Stimulated activated naive CD8-positive, alpha-beta T cell treated with anti-CD3 and anti-CD28 coated beads, Interleukin-15, Interleukin-2, amounts not matched to agents 100 U/mL and 50 U/mL, for 24 hours (primary cell): ENCODE data around the gene CAPZA2.

ENCODE experiments used
- ATAC-seq: fragments of 150-1000 bp; cut with Tn5 transposase; one replicate; pipeline ENCODE4 v1.10.0; 2021
- DNase-seq: peaks from one replicate; pipeline ENCODE4 v3.0.0; 2021

Gene CAPZA2

DNA sequence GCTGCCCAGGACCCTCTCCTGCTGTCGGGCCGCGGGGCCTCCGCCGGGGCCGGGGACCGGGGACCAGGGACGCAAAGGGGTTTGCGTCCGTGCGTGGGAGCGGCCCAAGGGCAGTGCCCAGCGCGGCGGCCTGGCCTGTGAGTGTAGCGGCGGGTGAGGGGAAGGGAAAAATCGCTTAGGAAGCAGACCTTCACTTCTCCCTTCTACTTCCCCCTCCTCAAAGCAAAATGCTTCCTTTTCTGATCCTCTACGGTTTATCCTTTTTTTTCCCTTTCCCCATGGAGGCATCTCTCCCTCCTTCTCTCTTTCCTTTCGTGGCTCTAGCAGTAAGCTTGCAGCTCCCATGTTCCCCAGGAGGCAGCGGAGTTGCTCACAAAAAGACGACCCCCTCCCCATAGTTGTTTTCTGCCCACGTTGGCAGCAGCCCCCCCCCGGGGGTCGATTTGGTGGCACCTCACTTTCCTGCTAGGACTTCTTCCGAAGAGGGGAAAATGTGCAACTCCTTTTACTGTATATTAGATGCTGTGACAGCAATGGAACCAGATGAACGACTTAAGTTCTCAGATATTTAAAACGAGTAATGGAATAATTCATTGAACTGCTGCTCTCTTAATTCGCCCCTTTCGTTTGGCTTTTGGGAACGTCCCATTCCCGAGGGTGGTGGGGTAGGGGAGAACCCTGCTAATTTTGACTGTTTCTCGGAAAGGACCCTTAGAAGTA is 724 bp downstream of the CAPZA2 start:
- ATAC-seq, result no peak
- peak; percentile 14 for DNase-seq

DNA sequence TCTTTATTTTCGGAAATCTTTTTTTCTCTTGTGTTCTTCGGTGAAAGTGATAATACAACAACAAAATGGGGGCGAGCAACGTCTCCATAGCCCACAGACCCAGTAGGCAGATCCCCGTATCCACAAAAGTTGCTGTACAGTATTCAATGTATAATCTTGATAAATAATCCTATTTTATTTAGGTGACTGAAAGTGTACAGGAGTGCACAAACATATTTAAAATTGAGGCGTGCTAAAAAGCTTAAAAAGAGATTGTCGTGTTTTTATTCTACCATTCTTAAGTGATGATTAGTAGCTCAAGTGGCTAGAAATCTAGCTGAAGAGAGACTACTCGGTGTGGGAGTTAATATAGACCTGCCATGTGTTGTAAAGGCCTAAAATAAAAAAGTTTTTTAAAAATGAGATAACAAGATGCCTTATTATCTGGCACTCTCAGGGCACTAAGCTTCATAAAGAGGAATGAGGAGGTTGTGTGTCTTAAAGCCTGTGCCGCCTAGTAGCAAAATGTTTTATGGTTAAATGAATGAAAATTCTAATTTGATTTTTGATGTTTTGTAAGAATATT is 1.6 kb downstream of the CAPZA2 start:
- ATAC-seq (no peak), DNase-seq (no peak)

DNA sequence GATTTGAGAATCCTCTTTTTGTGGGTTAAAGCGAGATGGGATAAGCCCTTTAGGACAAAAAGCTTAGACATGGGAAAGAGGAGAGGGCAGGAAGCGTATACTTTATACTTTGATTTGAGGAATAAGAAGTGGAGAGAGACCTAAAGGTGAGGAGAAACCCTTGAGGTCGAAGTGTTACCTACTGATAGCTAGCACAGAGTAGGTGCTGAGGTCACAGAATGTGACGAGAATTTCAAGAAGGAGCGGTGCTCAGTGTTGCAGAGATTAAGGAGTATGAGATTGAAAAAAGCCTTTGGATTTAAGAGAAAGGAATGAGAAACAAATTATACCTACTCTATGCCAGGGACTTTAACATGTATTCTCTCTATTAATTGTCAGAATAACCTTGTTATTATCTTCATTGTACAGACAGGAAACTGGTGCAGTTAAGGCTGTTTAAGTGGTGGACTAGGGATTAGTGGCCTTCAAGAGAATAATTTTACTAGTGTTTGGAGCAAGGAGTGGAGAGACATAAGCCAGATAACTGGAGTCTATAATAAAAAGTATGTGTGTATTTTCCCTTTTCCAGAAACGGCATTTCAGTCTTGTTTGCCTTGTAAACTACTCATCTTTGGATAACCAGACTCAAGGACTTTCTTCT is 8.8 kb downstream of the CAPZA2 start:
- ATAC-seq, result no peak
- no peak for DNase-seq

DNA sequence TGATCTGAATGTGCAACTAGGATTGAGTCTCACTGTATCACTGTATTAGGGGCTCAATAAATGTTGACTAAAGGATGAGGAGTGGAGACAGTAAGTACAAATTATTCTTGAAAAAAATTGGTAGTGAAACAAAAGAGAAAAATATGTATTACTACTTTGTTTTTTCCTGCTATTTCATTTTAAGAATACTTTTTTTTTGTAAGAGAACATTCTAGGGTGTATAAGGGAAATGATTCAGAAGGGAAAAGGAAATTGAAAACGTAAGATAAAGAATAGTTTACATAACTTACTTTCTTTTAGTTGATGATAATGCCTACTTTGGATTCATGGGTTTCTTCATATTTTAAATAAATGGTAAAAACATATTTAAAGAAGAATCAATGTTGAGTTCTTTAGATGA is 9.6 kb downstream of the CAPZA2 start:
- no peak for DNase-seq
- no peak for ATAC-seq

DNA sequence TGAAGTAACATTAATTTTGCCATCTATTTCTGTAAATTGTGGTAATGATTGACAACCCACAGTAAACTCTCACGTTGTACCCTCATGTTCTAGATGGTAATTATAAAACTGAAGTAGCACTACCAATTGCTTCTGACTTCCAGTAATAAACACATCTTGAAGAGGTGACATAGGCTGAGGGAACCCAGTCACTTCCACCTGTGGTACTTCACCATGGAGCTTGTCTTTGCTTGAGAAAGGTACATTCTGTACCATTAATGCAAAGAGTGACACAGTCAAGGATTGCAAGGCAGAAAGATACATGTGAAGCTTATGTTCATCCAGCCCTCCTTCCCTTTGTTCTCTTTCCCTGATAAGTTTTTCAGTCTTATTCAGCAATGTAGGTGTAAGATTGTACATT is 11.2 kb downstream of the CAPZA2 start:
- DNase-seq (no peak), ATAC-seq (no peak)

DNA sequence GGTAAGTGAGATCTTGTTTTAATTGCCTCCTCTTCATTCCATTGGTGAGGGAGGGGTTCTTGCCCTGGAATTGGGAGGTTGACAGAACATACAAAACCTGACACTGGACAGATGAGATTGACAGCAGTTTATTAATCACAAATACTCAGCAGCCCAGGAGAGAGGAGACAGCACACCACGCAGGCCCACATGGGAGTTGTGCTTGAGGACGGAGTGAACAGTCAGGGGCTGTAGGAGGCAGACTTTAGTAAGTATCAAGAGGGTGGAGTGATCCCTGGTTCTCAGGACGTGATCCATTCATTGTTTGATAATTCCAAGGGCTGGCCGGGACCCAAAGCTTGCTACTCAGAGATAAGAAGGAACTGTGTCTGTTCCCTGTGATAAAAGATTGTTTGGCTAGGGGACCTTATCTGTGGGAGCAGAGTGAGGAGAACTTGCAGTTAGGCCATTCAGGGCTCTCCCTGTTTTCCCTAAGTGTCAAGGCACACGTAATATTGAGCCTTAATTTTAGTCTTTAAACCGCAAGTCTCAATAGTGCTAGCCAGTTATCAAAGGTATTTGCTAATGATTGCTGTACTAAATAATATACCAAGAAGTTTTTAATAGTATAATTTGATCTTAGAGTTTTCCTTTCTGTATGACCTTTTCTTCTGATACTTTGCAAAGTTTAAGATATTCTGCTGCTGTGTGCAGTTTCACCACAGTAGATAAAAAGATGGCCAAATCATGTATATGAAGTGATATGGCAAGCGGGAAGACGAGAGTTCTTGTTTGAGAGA is 14.5 kb downstream of the CAPZA2 start:
- no peak for DNase-seq
- no peak for ATAC-seq

DNA sequence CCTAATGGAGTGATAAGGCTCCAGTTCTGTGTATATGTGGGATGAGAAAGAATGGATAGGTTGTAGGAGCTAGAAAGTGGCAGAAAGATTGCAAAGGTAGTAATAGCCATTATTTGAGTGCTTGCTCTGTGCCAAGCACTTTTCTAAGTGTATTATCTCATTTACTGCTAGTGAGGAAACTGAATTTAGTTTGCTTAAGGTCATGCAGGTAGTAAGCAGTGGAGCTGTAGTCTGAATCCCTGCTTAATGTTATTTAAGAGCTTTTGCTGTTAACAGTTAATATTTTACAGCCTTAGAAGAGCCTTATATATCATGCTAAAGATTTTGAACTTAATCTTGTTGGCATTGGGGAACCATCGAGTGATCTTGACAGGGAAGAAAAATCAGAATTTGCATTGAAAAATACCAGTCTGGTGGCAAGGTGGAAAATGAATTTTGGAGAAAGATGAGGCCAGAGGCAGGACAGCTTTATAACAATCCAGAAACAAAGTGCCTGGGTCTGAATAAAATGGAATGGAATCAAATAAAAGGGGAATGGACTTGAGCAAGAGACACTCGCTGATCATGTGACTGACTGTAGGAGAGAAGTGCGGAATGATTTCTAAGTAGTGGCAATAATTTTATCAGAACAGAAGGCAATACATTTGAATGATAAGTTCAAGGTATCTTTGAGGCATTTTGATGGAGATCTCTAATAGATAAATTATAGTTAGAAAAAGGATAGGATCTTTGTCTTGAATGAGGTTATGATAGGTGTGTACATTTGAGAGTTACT is 15.2 kb downstream of the CAPZA2 start:
- no peak for ATAC-seq
- DNase-seq, result no peak

DNA sequence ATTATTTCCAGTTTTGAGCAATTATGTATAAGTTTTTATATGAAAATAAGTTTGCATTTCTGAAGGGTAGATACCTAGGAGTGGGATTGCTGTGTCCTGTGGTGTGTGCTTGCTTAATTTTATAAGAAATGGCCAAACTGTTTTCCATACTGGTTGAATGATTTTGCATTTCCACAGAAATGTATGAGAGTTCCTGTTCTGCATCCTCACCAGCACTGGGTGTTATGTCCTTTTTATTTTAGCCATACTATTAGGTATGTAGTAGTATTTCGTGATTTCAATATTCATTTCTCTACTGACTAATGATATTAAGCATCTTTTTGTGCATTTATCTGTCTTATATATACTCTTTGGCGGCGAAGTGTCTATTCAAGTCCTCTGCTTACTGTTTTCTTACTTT is 22.3 kb downstream of the CAPZA2 start:
- DNase-seq, result no peak
- ATAC-seq, result no peak

DNA sequence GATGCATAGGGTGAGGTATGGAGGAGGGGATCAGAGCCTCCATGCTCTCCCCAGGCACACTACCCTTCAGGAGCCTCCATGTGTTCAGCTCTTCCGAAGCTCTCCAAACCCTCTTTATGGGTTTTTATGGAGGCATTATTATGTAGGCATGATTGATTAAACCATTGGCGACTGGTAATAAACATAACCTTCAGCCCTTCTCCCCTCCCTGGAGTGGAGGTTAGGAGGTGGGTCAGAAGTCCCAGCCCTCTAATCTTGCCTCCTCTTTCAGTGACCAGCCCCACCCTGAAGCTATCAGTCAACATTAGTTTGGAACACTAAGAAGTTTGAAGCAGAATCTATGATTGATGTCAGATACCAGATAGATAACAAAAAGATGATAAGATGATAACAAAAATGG is 23.3 kb downstream of the CAPZA2 start:
- DNase-seq, result no peak

DNA sequence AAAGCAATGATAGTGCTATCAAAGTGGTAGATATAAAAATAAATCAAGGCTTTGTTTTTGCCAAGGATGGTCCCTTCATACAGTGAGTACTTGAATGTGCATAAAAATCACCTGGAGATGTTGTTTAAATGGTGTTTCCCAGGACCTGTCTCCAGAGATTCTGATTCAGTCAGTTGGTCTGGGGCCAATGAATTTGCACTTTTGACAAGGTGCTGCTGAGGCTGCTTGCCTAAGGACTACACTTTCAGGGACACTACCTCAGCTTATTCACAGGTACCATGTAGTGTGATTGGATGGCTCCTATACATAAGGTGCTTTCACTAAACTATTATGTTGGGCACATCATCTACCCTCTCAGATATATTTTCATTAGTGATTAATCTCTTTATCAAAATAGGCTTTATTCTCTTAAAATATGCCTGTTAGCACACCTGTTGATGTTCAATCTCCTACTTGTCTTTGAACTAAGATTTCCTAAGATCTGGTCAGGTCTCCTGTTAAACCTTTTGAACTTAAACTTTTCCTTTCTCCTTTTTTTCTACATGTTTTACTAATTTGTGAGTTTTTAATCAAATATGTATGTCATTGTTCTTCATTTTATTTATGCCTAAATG is 24.3 kb downstream of the CAPZA2 start:
- DNase-seq (no peak), ATAC-seq (no peak)

More for the DNA sequence above, 23.3 kb downstream of the CAPZA2 start:
- ATAC-seq, result no peak

DNA sequence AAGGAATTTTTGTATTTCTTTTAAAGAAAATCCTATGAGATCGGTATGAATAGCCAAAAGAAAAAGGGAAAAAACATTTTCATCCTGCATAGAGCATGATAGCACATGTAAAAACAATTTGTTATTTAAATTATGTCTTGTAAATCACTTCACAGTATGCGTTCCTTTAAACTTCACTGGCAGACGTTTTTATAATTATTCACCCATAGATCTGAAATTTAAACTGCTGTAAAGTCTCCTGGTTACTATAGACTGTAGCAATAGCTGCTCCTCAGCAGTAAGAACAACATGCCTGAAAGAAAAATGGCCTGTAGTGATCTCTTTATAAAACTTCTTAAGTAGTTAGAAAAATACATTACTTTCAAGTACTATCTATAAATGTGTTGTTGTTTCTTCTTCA is 26.5 kb downstream of the CAPZA2 start:
- ATAC-seq, result no peak

DNA sequence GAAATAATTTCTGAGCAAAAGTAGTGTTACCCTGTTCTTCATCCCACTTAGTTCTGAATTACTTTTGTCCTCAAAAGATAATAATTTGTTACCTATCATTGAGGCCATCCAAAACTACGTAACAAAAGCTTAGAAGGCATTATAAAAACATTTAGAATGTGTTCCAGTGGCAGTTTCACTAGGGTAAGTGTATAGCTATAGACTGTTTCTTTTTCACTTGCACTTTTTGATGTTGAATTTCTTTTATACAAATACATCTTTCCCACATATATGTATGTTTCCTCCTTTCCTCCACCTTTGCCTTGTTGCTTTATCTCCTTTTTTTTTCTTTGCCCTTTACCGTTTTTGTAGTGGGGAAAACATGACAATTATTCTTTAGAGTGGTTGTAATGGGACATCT is 33.5 kb downstream of the CAPZA2 start:
- ATAC-seq, result no peak
- no peak for DNase-seq

More for the DNA sequence above, 26.5 kb downstream of the CAPZA2 start:
- DNase-seq, result no peak

DNA sequence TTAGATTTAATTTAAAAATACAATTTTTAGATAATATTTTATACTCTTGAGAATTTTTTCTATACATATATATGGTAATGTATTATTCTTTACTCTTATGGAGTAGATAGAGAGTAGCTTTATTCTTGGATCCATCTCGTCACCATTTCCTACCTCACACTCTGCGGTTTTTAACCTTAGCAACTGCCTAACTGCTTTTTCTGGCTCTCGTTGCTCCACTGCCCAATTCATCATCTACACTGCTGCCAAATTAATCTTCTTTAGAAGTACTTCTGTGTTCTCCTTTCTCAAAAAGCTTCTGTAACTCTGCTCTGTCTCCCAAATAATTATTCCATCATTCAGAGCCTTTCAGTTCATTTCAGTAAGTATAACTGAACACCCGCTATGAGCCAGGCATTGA is 35.3 kb downstream of the CAPZA2 start:
- no peak for DNase-seq

DNA sequence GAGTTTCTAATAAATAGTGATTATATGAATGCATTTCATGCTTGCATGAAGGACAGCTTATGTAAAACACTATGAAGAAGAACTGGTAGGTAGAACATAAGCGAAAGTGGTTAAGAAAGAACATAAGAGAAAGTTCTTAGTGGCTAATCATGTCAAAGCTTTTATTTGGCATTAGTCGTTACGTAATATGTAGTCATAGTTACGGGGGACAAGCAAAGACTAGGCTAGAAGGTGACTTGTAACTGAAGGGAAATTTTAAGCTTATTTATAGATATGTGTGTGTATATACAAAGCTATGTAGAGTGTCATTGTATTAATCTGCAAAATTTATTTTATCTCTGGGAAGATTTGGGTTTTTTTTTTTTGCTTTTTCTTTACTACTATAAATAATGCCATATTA is 36.9 kb downstream of the CAPZA2 start:
- ATAC-seq (no peak), DNase-seq (no peak)

More for the DNA sequence above, 35.3 kb downstream of the CAPZA2 start:
- no peak for ATAC-seq

DNA sequence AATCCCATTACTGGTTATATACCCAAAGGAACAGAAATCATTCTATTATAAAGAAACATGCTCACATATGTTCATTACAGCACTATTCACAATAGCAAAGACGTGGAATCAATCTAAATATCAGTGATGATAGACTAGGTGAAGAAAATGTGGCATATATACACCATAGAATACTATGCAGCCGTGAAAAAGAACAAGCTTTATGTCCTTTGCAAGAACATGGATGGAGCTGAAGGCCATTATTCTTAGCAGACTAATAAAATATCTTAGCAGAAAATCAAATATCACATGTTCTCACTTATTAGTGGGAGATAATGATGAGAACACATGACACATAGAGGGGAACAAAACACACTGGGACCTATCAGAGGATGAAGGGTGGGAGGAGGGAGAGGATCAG is 38.8 kb downstream of the CAPZA2 start:
- DNase-seq (no peak), ATAC-seq (no peak)

DNA sequence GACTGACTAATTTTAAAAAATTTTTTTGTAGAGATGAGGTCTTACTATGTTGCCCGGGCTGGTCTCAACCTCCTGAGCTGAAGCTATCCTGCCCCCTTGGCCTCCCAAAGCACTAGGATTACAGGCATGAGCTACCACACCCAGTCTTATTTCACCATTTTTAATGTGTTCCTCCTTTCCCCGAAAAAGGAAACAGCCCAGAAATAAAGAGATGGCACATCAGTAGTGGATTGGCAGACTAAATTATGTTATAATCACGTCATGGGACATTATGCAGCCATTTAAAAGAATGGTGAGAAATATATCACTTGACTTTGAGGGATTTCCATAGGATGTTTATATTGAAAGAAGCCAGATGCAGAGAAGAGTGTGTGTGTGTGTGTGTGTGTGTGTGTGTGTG is 40.5 kb downstream of the CAPZA2 start:
- ATAC-seq, result no peak

DNA sequence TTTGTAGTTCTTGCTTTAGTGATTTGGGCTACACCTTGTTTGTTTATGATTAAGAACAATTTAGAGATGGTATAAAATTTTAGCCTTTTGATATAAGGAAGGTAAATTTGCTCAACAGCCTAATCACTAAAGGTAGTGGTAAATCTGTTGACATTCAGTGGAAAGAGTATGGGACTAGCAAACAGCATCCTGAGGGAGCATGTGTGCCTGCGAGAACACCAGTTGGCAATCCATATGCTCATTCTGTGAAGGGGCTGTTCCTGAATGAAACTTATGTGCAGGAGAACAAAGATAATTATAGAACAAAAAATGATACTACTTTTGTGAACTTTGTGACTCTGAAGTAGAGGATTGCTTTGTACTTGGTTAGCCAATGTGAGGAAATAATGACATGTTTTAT is 44.0 kb downstream of the CAPZA2 start:
- ATAC-seq (no peak), DNase-seq (no peak)

More for the DNA sequence above, 40.5 kb downstream of the CAPZA2 start:
- DNase-seq, result no peak

DNA sequence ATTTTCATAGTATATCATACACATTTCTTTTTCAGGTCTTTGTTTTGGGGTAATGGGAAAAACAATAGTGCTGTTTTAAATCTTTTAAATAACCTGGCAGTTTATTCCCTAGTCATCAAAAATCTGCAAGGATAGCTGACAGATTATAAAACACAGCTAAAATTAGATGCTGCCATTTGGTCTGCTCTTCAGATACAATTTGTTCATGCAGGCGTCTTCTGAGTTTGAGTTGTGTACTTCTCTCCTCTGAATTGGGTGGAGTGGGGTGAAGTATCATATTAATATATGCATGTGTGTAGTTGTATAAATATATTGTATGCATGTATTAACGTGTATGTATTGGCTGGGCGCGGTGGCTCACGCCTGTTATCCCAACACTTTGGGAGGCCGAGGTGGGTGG is 48.0 kb downstream of the CAPZA2 start:
- ATAC-seq (no peak), DNase-seq (no peak)

DNA sequence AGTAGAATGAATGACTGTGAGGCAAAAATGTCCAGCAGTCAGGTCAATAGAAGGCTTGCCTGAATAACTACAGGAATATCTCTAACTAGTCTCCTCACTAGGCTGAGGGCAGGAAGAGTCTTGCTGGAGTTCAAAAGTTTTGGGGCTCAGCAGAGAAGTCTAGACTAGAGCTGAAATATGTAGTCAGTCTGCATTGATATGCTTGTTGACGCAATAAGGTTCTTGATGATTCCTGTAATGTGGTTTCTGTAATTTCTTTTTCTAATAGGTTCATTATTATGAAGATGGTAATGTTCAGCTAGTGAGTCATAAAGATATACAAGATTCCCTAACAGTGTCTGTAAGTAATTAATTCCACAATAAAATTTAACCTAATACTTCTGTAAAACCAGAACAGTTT is 49.4 kb downstream of the CAPZA2 start:
- ATAC-seq (no peak), DNase-seq (no peak)

DNA sequence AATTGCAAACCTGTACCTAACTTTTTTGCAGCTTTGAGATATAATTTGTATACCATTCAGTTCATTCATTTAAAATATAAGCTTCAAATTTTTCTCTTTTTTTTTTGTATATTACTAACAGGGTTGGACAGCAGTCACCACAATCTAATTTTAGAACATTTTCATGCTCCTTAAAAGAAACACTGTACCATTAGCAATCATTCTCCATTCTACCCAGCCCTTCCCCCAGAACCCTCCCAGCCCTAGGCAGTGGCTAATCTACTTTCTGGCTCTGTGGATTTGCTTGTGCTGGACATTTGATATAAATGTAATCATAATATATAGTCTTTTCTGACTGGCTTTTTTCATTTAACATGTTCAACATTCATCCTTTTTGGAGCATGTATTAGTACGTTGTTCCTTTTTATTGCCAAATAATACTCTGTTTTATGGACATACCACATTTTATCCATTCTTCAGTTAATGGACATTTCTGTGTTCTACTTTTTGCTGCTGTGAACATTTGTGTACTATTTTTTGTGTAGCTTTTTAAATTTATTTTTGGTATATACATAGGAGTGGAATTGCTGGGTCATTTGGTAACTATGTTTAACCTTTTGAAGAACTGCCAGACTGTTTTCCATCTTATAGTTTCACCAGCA is 50.0 kb downstream of the CAPZA2 start:
- DNase-seq, result no peak
- no peak for ATAC-seq

DNA sequence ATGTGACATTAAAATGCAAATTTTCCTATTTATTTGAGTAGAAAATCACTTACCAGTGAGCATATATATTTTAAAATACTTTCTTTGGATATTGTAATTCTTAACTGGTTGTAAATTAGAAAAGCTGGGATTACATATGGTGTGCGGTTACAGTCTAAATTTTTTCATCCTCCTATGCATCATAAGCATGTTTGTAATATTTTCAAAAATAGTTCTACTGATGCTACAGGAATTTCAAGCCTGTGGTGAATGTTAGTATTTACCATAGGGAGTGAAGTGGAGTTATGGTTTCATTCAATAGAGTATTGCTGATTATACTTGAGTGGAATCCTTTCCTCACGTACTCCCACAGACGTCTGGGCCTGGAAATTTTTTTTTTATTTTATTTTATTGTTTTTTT is 56.3 kb downstream of the CAPZA2 start:
- ATAC-seq (no peak), DNase-seq (no peak)
